GM21786 (cell line): ENCODE data around the gene GPATCH3.
A peak's percentile ranks its signal among the peaks of the same experiment; 100 is the strongest.

Experiments
- ATAC-seq: cut with Tn5 transposase; IDR thresholded peaks from one replicate; pipeline ENCODE4 v1.9.1; 2021; ENCODE audit not compliant: unreplicated experiment

Gene GPATCH3

GRCh38 chr1:26864610-26865480 is 35.4 kb downstream of the GPATCH3 start:
- peak; percentile 88 for ATAC-seq

DNA sequence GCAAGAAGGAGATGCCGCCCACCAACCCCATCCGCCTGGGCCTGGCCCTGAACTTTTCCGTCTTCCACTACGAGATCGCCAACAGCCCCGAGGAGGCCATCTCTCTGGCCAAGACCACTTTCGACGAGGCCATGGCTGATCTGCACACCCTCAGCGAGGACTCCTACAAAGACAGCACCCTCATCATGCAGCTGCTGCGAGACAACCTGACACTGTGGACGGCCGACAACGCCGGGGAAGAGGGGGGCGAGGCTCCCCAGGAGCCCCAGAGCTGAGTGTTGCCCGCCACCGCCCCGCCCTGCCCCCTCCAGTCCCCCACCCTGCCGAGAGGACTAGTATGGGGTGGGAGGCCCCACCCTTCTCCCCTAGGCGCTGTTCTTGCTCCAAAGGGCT is 36.6 kb downstream of the GPATCH3 start:
- ATAC-seq: no peak

DNA sequence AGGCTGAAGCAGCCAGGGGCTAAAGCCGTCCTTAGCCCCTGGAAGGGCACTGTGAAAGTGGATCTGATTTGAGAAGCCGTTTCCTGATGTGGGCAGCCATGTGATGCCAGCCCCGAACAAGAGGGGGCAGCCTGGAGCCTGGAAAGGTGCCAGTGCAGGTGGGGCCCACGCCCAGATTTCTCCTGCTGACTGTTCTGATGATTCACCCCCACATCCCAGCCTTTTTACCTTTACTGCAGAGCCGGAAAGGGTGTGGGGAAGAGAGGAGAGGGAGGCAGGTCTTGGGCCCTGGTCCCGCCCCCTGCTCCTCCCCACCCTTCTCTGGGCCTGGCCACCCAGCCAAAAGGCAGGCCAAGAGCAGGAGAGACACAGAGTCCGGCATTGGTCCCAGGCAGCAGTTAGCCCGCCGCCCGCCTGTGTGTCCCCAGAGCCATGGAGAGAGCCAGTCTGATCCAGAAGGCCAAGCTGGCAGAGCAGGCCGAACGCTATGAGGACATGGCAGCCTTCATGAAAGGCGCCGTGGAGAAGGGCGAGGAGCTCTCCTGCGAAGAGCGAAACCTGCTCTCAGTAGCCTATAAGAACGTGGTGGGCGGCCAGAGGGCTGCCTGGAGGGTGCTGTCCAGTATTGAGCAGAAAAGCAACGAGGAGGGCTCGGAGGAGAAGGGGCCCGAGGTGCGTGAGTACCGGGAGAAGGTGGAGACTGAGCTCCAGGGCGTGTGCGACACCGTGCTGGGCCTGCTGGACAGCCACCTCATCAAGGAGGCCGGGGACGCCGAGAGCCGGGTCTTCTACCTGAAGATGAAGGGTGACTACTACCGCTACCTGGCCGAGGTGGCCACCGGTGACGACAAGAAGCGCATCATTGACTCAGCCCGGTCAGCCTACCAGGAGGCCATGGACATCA is 37.2 kb downstream of the GPATCH3 start, which contains the start of gene SFN:
Gene SFN (plus strand): TSS at position 369 of the 904 bp plus-strand sequence. CDS start 64 bp downstream, at position 433.
- ATAC-seq: no peak

GRCh38 chr1:26861889-26862378 is 38.3 kb downstream of the GPATCH3 start:
- no peak for ATAC-seq

GRCh38 chr1:26861286-26861701 is 39.0 kb downstream of the GPATCH3 start:
- ATAC-seq: no peak

DNA sequence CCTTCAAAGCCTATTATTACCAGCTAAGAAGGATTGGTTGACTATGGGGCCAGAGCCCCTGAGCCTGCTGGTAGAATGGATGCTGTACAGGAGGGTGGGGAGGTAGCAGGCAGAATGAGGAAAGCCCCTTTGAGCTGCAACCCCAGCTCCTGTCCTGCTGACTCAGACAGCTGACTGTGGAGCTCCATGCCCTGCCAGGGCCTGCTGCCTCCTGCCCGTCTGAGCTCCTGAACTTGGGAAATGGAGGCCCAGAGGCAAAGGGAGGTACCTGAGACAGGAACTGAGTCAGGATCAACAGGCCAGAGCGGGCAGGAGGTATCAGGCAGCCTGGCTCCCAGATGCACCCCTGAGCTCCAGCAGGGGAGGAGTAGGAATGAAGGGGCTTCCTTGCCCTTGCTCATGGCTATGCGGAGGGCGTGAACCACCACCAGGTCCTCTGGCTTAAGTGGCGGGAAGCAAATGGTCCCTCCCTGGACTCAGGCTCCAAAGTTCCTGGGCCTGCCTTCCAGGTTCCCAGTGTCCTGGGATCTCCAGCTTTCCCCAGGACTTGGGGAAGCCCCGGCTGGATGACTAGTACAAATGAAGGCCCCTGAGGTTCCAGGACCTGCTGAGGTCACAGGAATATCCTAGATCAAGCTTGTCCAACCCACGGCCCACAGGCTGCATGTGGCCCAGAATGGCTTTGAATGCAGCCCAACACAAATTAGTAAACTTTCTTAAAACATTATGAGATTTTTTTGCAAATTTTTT is 41.2 kb downstream of the GPATCH3 start:
- no peak for ATAC-seq

DNA sequence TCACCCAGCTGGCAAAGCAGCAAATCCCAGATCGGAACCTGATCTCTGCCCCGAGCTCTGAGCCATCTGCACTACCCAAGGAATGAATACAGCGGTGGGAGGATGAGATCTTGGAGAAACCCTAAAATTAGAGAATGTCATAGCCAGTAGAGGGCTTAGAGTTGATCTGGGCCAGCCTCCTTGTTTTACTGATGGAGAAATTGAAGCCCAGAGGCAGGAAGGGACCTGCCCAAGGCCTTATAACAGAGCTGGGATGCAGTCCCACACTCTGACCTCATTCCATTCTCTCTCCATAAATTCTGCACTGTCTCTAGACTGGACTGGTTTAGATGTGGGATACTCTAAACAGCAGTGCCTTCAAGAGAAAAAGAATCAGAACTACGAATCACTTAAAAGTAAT is 42.1 kb downstream of the GPATCH3 start:
- no peak for ATAC-seq

DNA sequence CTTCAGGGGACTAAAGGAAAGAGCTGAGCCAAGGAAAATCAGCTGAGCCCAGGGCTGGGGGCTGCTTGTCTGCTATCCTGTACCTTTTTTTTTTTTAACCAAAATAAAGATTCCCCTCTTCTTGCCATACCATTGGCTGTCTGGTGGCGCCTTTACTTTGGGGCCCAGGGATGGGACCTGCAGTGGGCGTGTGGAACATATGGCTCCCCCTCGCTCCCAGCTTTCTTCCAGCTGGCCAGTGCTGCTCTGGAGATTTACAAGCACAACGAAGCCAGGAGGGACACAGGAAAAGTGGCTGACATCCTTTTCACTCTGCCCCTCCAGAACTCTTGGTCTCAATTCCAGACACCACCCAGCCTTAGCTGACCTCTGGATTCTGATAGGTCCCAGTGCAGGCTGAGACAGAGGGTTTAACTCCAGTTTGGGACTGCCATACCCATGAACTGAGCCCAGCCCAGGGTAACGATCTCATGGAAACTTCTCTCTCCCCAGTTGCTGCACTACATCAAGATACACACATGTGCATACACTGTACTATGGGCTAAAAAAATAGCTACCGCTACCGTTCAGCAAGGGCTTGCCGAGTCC is 42.7 kb downstream of the GPATCH3 start:
- no peak for ATAC-seq

DNA sequence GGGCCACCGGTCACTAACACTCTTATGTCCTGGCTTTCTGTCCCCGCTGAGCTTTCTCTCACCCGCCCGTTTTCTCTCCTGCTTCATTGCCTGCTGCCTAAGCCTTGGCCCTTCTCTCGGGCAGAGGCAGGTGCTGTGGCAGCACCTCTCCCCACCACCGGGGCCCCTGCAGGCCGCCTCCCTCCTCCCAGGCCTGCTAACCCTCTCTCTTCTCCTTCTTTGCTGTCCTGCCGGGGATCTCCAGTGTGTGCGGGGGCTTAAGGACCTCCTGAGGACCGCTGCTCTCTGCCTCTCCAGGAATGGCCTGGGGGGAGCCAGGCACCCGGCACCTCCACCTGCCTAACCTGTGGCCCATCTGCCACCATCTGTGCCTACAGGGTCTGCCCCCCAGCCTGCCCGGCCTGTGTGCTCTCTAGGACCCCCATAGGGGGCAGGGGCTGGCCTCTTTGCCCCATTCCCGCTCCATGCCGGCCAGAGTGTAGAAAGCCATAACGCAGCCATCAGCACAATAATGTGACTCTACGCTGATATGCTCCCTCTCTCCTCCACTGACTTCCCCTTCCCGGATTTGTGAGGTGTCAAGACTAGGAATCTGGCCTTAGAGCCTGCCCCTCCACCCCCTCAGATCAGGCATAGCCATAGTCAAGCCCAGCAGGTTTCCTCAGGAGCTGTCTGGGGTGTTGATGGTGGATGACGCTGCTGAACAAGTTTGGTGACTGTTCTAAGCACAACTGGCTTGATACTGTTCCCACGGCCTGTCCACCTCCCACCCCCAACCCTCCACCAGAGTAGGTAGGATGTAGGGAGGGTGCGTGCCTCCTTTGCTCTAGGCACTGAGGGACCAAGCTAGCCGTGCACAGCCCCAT is 43.4 kb downstream of the GPATCH3 start:
- no peak for ATAC-seq

GRCh38 chr1:26856181-26856580 is 44.1 kb downstream of the GPATCH3 start:
- ATAC-seq: no peak

DNA sequence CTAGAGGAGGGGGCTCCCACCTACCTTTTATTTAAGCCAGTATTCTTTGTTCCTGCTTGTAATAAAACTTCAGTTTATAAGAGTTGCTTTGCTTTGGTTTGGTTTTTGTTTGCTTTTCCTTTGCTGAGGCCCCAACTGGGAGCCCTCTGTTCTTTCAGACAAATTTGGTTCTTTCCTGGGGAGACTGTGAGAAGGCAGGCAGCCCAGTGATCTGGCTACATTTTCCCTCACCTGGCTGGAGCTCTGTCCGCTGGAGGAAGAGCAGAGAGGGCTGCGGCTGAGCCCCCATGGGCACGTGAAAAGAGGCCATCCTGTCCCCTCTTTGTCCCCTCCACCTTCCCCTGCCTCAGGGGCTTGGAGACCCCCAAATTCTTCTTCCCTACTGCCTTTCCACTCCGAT is 44.6 kb downstream of the GPATCH3 start:
- no peak for ATAC-seq

DNA sequence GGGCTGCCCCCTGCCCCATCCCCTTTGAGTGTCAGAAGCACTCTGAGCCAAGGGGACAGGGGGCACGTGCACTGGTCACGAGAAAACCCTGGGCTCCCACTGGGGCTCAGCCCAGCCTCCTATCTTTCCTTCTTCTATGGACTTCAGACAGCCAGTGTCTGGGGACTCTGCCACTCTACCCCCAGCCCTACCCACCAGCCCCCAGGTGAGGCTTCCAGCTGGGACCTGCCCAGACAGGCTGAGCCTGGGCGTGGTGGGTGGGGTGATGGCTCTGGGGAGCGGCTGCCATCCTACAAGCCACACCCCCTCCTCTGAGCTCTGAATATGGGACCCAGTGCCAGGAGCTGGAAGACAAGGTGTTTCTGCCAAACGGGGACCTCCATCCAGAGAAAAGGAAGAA is 45.4 kb downstream of the GPATCH3 start:
- no peak for ATAC-seq

DNA sequence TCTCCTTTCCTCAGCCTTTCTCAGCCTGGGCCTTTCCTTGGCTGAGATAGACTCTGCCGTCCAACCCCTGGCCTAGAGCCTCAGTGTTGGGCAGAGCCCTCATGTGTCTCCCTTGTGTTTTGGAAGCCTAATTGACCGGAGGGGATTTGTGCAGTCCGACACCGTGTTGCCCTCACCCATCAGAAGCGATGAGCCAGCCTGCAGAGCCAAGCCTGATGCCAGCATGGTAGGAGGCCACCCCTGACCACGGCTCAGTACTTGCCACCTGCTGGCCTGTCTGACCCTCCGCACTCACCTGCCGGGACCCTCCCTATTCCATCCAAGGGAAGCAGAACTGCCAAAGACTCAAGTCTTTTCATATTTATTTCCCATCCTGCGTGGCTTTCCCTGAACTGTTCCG is 46.7 kb downstream of the GPATCH3 start:
- ATAC-seq: no peak

GRCh38 chr1:26853156-26853555 is 47.1 kb downstream of the GPATCH3 start:
- ATAC-seq: no peak

- no peak for ATAC-seq
Measured at GRCh38 chr1:26852701-26853100, 47.6 kb downstream of the GPATCH3 start.

- ATAC-seq: no peak
Measured at GRCh38 chr1:26851106-26851684, 49.1 kb downstream of the GPATCH3 start.

- ATAC-seq: no peak
Measured at GRCh38 chr1:26848941-26849774, 51.1 kb downstream of the GPATCH3 start.

- no peak for ATAC-seq
Measured at GRCh38 chr1:26848499-26848898, 51.8 kb downstream of the GPATCH3 start.
